Measurements from ENCODE around the gene LRIG2.
"Not testable (repeated sequence)": the region's sequence is repeated elsewhere in the genome, so short reads cannot be mapped to it uniquely, and the experiment has no call there.

The LRIG2 gene

GRCh38 chr1:113042285-113043143 lies 30.5 kb upstream of the LRIG2 start:
- TF ChIP-seq CTCF (IDR thresholded peaks at IDR 0.05; ENCODE audit: control extremely low read depth, extremely low read depth, low read depth, missing control alignments), result peak; percentile 75
- POLR2A ChIA-PET, result interaction anchor here (0.6 to 1.3 kb wide), 4 partner anchors 30 to 146 kb away, joined by 3 to 5 read pairs (median 3); partner anchors contain the start of gene SLC16A1
- DNase-seq (ENCODE audit: extremely low spot score), result peak; percentile 75
- CTCF ChIA-PET, result interaction anchor here (0.5 to 6.4 kb wide), 45 partner anchors 9 to 657 kb away, joined by 3 to 119 read pairs (median 4); partner anchors contain the start of genes LRIG2, PPM1J and SLC16A1

GRCh38 chr1:113043144-113043488 lies 29.9 kb upstream of the LRIG2 start:
- CTCF ChIA-PET, result interaction anchor here (0.8 to 6.4 kb wide), 24 partner anchors 10 to 326 kb away, joined by 3 to 119 read pairs (median 6); partner anchors contain the start of genes LRIG2 and PPM1J
- POLR2A ChIA-PET; DNase-seq (ENCODE audit: extremely low spot score): not testable (repeated sequence)

- no peak for TF ChIP-seq CTCF (IDR thresholded peaks at IDR 0.05; ENCODE audit: control extremely low read depth, extremely low read depth, low read depth, missing control alignments)
- POLR2A ChIA-PET, result no interaction called here
- CTCF ChIA-PET, result interaction anchor here (2.0 to 6.0 kb wide), 2 partner anchors 26 to 164 kb away, joined by 7 to 23 read pairs; partner anchors contain the start of gene LRIG2
- DNase-seq (ENCODE audit: extremely low spot score), result no peak
Measured at GRCh38 chr1:113046569-113046968, 26.4 kb upstream of the LRIG2 start.

GRCh38 chr1:113048064-113048463 lies 24.9 kb upstream of the LRIG2 start:
- ChIA-PET POLR2A (no interaction called here), CTCF (interaction anchor here (0.8 to 6.0 kb wide), 4 partner anchors 9 to 168 kb away, joined by 4 to 23 read pairs (median 6); partner anchors contain the start of gene LRIG2)
- DNase-seq (ENCODE audit: extremely low spot score), result no peak
- TF ChIP-seq CTCF (IDR thresholded peaks at IDR 0.05; ENCODE audit: control extremely low read depth, extremely low read depth, low read depth, missing control alignments), result no peak

- no peak for TF ChIP-seq CTCF (IDR thresholded peaks at IDR 0.05; ENCODE audit: control extremely low read depth, extremely low read depth, low read depth, missing control alignments)
- CTCF ChIA-PET, result interaction anchor here (1.0 to 11.0 kb wide), 3 partner anchors 12 to 21 kb away, joined by 3 to 118 read pairs (median 30); partner anchors contain the start of gene LRIG2
- POLR2A ChIA-PET, result no interaction called here
- DNase-seq (ENCODE audit: extremely low spot score), result no peak
Measured at GRCh38 chr1:113053344-113054126, 19.5 kb upstream of the LRIG2 start.

- CTCF ChIA-PET, result interaction anchor here (6.0 to 11.0 kb wide), 2 partner anchors 14 to 17 kb away, joined by 30 to 118 read pairs; partner anchors contain the start of gene LRIG2
- POLR2A ChIA-PET, result no interaction called here
- DNase-seq (ENCODE audit: extremely low spot score), result no peak
- TF ChIP-seq CTCF (IDR thresholded peaks at IDR 0.05; ENCODE audit: control extremely low read depth, extremely low read depth, low read depth, missing control alignments), result no peak
Measured at GRCh38 chr1:113055570-113055969, 17.4 kb upstream of the LRIG2 start.

All from GM10248 (cell line).